Liver (tissue), 9 donors: ENCODE data around the gene RPUSD4. TPM values are rescaled to one million over a fixed set of nuclear protein-coding genes. Genes with fewer than 3 reads are reported as not detected.
A peak's percentile ranks its signal among the peaks of the same experiment; 100 is the strongest.

Experiments used
- DNase-seq: peaks from one replicate; pipeline ENCODE4 v3.0.0-alpha.2; 2017; ENCODE audit warnings: low spot score
- H3K27ac ChIP-seq, 2 donors: one replicate each; pipeline ENCODE4 v1.7.0; 2013; ENCODE audit warnings: inconsistent platforms in 2 of 2, low read length in 2 of 2, control low read depth in 1 of 2, low read depth in 1 of 2, mild to moderate bottlenecking in 1 of 2
- H3K27me3 ChIP-seq, 4 donors: one replicate each; pipeline versions ENCODE4 v1.6.1 to v1.7.0; 2013; ENCODE audit warnings: low read length in 3 of 4, inconsistent platforms in 1 of 4, mild to moderate bottlenecking in 1 of 4, moderate library complexity in 1 of 4; ENCODE audit not compliant: control insufficient read depth in 4 of 4, insufficient read depth in 4 of 4
- H3K36me3 ChIP-seq, 4 donors: one replicate each; pipeline versions ENCODE4 v1.6.1 to v1.7.0; 2013; ENCODE audit warnings: low read length in 3 of 4, mild to moderate bottlenecking in 3 of 4, low read depth in 1 of 4, moderate library complexity in 1 of 4; ENCODE audit not compliant: control insufficient read depth in 4 of 4, insufficient read depth in 3 of 4
- H3K4me1 ChIP-seq, 4 donors: one replicate each; pipeline versions ENCODE4 v1.6.1 to v1.7.0; 2013; ENCODE audit warnings: low read length in 3 of 4, mild to moderate bottlenecking in 3 of 4, moderate library complexity in 1 of 4; ENCODE audit not compliant: control insufficient read depth in 4 of 4, insufficient read depth in 4 of 4
- H3K4me3 ChIP-seq, 3 donors: one replicate each; pipeline versions ENCODE4 v1.6.1 to v1.7.0; 2013; ENCODE audit warnings: low read length in 3 of 3, control low read depth in 1 of 3, low read depth in 1 of 3, mild to moderate bottlenecking in 1 of 3
- H3K9ac ChIP-seq, 2 donors: one replicate each; pipeline ENCODE4 v1.7.0; 2013; ENCODE audit warnings: low read length in 2 of 2, mild to moderate bottlenecking in 2 of 2, moderate library complexity in 2 of 2, control low read depth in 1 of 2, low read depth in 1 of 2
- H3K9me3 ChIP-seq, 4 donors: one replicate each; pipeline versions ENCODE4 v1.6.1 to v1.7.0; 2013; ENCODE audit warnings: low read length in 3 of 4; ENCODE audit not compliant: control insufficient read depth in 4 of 4
- ATF3 ChIP-seq: IDR thresholded peaks from 2 replicates; pipeline ENCODE4 v1.6.1; 2016; ENCODE audit warnings: antibody characterized with exemption
- EGR1 ChIP-seq, 2 donors: IDR thresholded peaks; 2 replicates each; pipeline ENCODE4 v1.6.1; 2016 to 2018; ENCODE audit warnings: antibody characterized with exemption in 2 of 2, low read depth in 2 of 2
- FOXA1 ChIP-seq: IDR thresholded peaks from 2 replicates; pipeline ENCODE4 v1.6.1; 2016; ENCODE audit warnings: antibody characterized with exemption
- GABPA ChIP-seq, 2 donors: IDR thresholded peaks in 1 of 2; conservative IDR thresholded peaks in 1 of 2; 2 replicates each; pipeline ENCODE4 v1.6.1; 2016; ENCODE audit warnings: antibody characterized with exemption in 2 of 2, mild to moderate bottlenecking in 1 of 2, moderate library complexity in 1 of 2
- HNF4G ChIP-seq: IDR thresholded peaks from 2 replicates; pipeline ENCODE4 v1.6.1; 2016; ENCODE audit warnings: antibody characterized with exemption
- JUND ChIP-seq, 2 donors: IDR thresholded peaks; 2 replicates each; pipeline ENCODE4 v1.6.1; 2016; ENCODE audit warnings: antibody characterized with exemption in 2 of 2
- MAX ChIP-seq: IDR thresholded peaks from 2 replicates; pipeline ENCODE4 v1.6.1; 2016; ENCODE audit warnings: antibody characterized with exemption
- NR2F2 ChIP-seq: IDR thresholded peaks from 2 replicates; pipeline ENCODE4 v1.6.1; 2016; ENCODE audit warnings: antibody characterized with exemption
- RAD21 ChIP-seq, 2 donors: IDR thresholded peaks; 2 replicates each; pipeline ENCODE4 v1.6.1; 2016; ENCODE audit warnings: antibody characterized with exemption in 2 of 2, mild to moderate bottlenecking in 2 of 2
- REST ChIP-seq: IDR thresholded peaks from 2 replicates; pipeline ENCODE4 v1.6.1; 2016; ENCODE audit warnings: antibody characterized with exemption, mild to moderate bottlenecking
- RXRA ChIP-seq, 2 donors: IDR thresholded peaks; 2 replicates each; pipeline ENCODE4 v1.6.1; 2017 to 2018; ENCODE audit warnings: antibody characterized with exemption in 2 of 2, mild to moderate bottlenecking in 1 of 2
- SP1 ChIP-seq: IDR thresholded peaks from 2 replicates; pipeline ENCODE4 v1.6.1; 2018; ENCODE audit warnings: antibody characterized with exemption, mild to moderate bottlenecking
- TAF1 ChIP-seq: conservative IDR thresholded peaks from 2 replicates; pipeline ENCODE4 v1.6.1; 2016; ENCODE audit warnings: antibody characterized with exemption, mild to moderate bottlenecking
- YY1 ChIP-seq: IDR thresholded peaks from 2 replicates; pipeline ENCODE4 v1.6.1; 2016; ENCODE audit warnings: antibody characterized with exemption, mild to moderate bottlenecking
- ZBTB33 ChIP-seq: IDR thresholded peaks from 2 replicates; pipeline ENCODE4 v1.6.1; 2016; ENCODE audit warnings: antibody characterized with exemption
- WGBS: extraction: QIAGEN DNeasy Blood & Tissue Kit; methylation state at CpG from one replicate; pipeline ENCODE4 v1.1.7; 2013; 5-methylcytosine and 5-hydroxymethylcytosine counted together
- polyA plus RNA-seq, 2 donors: library from polyadenylated mRNA; stranded (reverse) in 1 of 2; unstranded in 1 of 2; fragments of 200-250 nt in 1 of 2; fragments of >200 nt in 1 of 2; fragmentation: Nextera tagmentation in 1 of 2; extraction: Ambion mirVana in 1 of 2; gene quantifications; one replicate each; pipeline versions ENCODE4 v1.2.1 to v1.2.3, GENCODE V29; 2013 to 2015
- total RNA-seq, 2 donors: library from RNA; depleted of rRNA; stranded (reverse); fragments of >200 nt; gene quantifications; one replicate each; pipeline ENCODE4 v1.2.3, GENCODE V29; 2014
- donor health status: healthy.
- donor health status: healthy.
- donor health status: healthy.
- donor health status: healthy.
- donor health status: healthy.

RPUSD4 gene
- total and polyA plus RNA-seq, 4 donors = 9.4 to 23.7 (median 17.2) TPM

- WGBS = 94% methylated on average over 5 of the region's 5 CpGs
- peaks cover 0 to 34% (median 9%) of the 10 kb centered on the region in 4 donors for H3K36me3 ChIP-seq
- no peaks in the 10 kb centered on the region for H3K9me3 ChIP-seq
- no peak overlapping the region for H3K4me3 ChIP-seq
- no peak for DNase-seq
- H3K4me1 ChIP-seq = peaks cover 5 to 28% (median 20%) of the 10 kb centered on the region in 4 donors
- no peak overlapping the region for H3K27ac ChIP-seq
- H3K9ac ChIP-seq = no peak overlapping the region
- no peaks in the 10 kb centered on the region for H3K27me3 ChIP-seq
- TF ChIP-seq YY1 = no peak
- TF ChIP-seq RAD21 (IDR thresholded peaks at IDR 0.05) = no peak
- no peak for TF ChIP-seq TAF1
- TF ChIP-seq JUND (IDR thresholded peaks at IDR 0.05) = no peak
- TF ChIP-seq MAX = no peak
- TF ChIP-seq NR2F2 = no peak
- TF ChIP-seq REST = no peak
These were observed 12.8 kb downstream of the RPUSD4 start for GRCh38 chr11:126198648-126199047.

- H3K9ac ChIP-seq = no peak overlapping the region
- TF ChIP-seq MAX (no peak), YY1 (peak; percentile 11)
- H3K27me3 ChIP-seq = no peaks in the 10 kb centered on the region
- H3K36me3 ChIP-seq = peaks cover 0 to 39% (median 7%) of the 10 kb centered on the region in 4 donors
- WGBS = 72% methylated on average over 7 of the region's 7 CpGs
- peaks cover 0 to 16% (median 9%) of the 10 kb centered on the region in 4 donors for H3K4me1 ChIP-seq
- H3K4me3 ChIP-seq = no peak overlapping the region
- peak overlapping the region in 1 of 2 donors; percentile 39 for H3K27ac ChIP-seq
- no peak for DNase-seq
- H3K9me3 ChIP-seq = no peaks in the 10 kb centered on the region
These were observed 14.0 kb downstream of the RPUSD4 start for GRCh38 chr11:126197277-126197939.

- Histone ChIP-seq H3K9me3 (no peaks in the 10 kb centered on the region), H3K4me3 (no peak overlapping the region), H3K27ac (no peak overlapping the region), H3K4me1 (peaks cover 0 to 10% (median 5%) of the 10 kb centered on the region in 4 donors), H3K27me3 (no peaks in the 10 kb centered on the region), H3K36me3 (peaks cover 0 to 35% (median 4%) of the 10 kb centered on the region in 4 donors), H3K9ac (no peak overlapping the region)
- 92% methylated on average over 3 of the region's 3 CpGs for WGBS
- DNase-seq = no peak
- TF ChIP-seq GABPA (IDR thresholded peaks at IDR 0.05 in 1 of 2, conservative IDR thresholded peaks at IDR 0.05 in 1 of 2) (no peak), YY1 (no peak), FOXA1 (no peak), SP1 (no peak), ATF3 (no peak), MAX (no peak), RAD21 (IDR thresholded peaks at IDR 0.05) (no peak), JUND (IDR thresholded peaks at IDR 0.05) (no peak), EGR1 (IDR thresholded peaks at IDR 0.05; ENCODE audit: low read depth in 2 of 2) (no peak), HNF4G (no peak), TAF1 (no peak), ZBTB33 (no peak), REST (no peak), NR2F2 (no peak), RXRA (IDR thresholded peaks at IDR 0.05) (no peak)
These were observed 16.3 kb downstream of the RPUSD4 start for GRCh38 chr11:126195119-126195518.
